PFSK-1 (cell line): ENCODE data around the gene NDOR1.

ENCODE experiments used
- FOXP2 ChIP-seq: optimal IDR thresholded peaks from 2 replicates; pipeline ENCODE3; 2011; ENCODE audit warnings: borderline replicate concordance, control low read depth, inconsistent platforms; ENCODE audit not compliant: insufficient read depth; ENCODE audit errors: extremely low read length, extremely low read depth
- POLR2AphosphoS5 ChIP-seq: IDR thresholded peaks from 2 replicates; pipeline ENCODE4 v1.6.1; 2012; ENCODE audit warnings: low read depth, mild to moderate bottlenecking, control low read depth, low read length, moderate library complexity
- SIN3A ChIP-seq: IDR thresholded peaks from 2 replicates; pipeline ENCODE4 v1.6.1; 2012; ENCODE audit warnings: mild to moderate bottlenecking, low read length, moderate library complexity, borderline replicate concordance; ENCODE audit not compliant: insufficient read depth
- TAF1 ChIP-seq: IDR thresholded peaks from 2 replicates; pipeline ENCODE4 v1.6.1; 2012; ENCODE audit warnings: low read length, control low read depth, borderline replicate concordance; ENCODE audit not compliant: insufficient read depth
- TF ChIP-seq, protein P1 (sequence below), 2 experiments: IDR thresholded peaks; 2 replicates each; pipeline versions ENCODE4 v1.6.1 to v1.8.0; 2011 to 2012; ENCODE audit warnings: low read depth in 2 of 2, low read length in 2 of 2, control low read depth in 1 of 2, inconsistent platforms in 1 of 2, mild to moderate bottlenecking in 1 of 2, moderate library complexity in 1 of 2; ENCODE audit not compliant: insufficient read depth in 1 of 2

Gene NDOR1

DNA sequence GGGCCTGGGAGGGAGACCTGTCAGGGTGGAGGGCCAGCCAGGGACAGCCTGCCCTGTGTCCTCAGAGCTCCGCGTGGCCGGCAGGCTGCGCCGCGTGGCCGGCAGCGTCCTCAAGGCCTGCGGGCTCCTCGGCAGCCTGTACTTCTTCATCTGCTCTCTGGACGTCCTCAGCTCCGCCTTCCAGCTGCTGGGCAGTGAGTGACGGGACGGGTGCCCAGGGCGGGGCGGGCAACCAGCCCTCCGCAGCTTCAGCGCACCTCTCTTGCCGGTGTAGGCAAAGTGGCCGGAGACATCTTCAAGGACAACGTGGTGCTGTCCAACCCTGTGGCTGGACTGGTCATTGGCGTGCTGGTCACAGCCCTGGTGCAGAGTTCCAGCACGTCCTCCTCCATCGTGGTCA is 27.0 kb downstream of the NDOR1 start:
- TF ChIP-seq, protein P1, sequence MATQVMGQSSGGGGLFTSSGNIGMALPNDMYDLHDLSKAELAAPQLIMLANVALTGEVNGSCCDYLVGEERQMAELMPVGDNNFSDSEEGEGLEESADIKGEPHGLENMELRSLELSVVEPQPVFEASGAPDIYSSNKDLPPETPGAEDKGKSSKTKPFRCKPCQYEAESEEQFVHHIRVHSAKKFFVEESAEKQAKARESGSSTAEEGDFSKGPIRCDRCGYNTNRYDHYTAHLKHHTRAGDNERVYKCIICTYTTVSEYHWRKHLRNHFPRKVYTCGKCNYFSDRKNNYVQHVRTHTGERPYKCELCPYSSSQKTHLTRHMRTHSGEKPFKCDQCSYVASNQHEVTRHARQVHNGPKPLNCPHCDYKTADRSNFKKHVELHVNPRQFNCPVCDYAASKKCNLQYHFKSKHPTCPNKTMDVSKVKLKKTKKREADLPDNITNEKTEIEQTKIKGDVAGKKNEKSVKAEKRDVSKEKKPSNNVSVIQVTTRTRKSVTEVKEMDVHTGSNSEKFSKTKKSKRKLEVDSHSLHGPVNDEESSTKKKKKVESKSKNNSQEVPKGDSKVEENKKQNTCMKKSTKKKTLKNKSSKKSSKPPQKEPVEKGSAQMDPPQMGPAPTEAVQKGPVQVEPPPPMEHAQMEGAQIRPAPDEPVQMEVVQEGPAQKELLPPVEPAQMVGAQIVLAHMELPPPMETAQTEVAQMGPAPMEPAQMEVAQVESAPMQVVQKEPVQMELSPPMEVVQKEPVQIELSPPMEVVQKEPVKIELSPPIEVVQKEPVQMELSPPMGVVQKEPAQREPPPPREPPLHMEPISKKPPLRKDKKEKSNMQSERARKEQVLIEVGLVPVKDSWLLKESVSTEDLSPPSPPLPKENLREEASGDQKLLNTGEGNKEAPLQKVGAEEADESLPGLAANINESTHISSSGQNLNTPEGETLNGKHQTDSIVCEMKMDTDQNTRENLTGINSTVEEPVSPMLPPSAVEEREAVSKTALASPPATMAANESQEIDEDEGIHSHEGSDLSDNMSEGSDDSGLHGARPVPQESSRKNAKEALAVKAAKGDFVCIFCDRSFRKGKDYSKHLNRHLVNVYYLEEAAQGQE (IDR thresholded peaks at IDR 0.05; ENCODE audit: insufficient read depth in 1 of 2, low read depth in 2 of 2, low read length in 2 of 2): no peak
- TF ChIP-seq POLR2AphosphoS5 (no peak), FOXP2 (no peak), TAF1 (no peak), SIN3A (no peak)

DNA sequence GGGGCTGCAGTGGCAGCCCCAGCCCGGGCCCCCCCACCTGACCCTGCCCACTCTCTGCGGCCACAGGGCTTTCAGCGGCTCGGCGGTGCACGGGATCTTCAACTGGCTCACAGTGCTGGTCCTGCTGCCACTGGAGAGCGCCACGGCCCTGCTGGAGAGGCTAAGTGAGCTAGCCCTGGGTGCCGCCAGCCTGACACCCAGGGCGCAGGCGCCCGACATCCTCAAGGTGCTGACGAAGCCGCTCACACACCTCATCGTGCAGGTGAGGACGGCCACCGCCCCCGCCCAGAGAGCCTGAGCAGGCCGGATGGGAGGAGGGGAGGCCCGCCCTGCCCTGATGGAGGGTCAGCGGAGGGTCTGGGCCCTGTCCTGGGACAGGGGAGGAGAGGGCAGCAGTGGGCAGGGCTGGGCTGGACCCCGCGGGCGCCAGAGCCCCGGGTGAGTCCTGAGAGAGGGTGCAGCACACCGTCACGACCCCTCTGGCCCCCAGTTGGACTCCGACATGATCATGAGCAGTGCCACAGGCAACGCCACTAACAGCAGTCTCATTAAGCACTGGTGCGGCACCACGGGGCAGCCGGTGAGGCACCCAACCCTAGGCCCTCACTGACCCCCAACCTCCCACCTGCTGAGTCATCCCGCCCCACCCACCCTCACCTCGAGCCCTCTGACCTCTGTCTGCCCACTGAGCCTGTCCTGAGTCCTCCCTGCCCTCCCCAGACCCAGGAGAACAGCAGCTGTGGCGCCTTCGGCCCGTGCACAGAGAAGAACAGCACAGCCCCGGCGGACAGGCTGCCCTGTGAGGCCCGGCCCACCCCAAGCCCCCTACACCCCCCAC is 27.9 kb downstream of the NDOR1 start:
- TF ChIP-seq SIN3A: no peak
- TF ChIP-seq TAF1: no peak
- no peak for TF ChIP-seq POLR2AphosphoS5
- no peak for TF ChIP-seq FOXP2
- TF ChIP-seq, protein P1 (IDR thresholded peaks at IDR 0.05; ENCODE audit: insufficient read depth in 1 of 2, low read depth in 2 of 2, low read length in 2 of 2): no peak

DNA sequence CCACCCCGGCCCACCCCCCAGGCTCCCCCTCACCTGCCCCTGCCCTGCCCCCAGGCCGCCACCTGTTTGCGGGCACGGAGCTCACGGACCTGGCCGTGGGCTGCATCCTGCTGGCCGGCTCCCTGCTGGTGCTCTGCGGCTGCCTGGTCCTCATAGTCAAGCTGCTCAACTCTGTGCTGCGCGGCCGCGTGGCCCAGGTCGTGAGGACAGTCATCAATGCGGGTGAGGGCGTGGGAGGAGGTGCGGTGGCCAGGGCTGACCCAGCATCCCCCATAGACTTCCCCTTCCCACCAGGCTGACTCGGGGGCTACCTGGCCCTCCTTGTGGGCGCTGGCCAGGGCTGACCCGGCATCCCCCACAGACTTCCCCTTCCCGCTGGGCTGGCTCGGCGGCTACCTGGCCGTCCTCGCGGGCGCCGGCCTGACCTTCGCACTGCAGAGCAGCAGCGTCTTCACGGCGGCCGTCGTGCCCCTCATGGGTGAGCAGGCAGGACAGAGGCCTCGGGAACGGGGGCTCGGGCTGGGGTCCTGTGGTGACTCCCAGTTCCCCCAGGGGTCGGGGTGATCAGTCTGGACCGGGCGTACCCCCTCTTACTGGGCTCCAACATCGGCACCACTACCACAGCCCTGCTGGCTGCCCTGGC is 28.7 kb downstream of the NDOR1 start:
- TF ChIP-seq POLR2AphosphoS5 (no peak), TAF1 (no peak), FOXP2 (no peak), SIN3A (no peak)
- TF ChIP-seq, protein P1 (IDR thresholded peaks at IDR 0.05; ENCODE audit: insufficient read depth in 1 of 2, low read depth in 2 of 2, low read length in 2 of 2): no peak

DNA sequence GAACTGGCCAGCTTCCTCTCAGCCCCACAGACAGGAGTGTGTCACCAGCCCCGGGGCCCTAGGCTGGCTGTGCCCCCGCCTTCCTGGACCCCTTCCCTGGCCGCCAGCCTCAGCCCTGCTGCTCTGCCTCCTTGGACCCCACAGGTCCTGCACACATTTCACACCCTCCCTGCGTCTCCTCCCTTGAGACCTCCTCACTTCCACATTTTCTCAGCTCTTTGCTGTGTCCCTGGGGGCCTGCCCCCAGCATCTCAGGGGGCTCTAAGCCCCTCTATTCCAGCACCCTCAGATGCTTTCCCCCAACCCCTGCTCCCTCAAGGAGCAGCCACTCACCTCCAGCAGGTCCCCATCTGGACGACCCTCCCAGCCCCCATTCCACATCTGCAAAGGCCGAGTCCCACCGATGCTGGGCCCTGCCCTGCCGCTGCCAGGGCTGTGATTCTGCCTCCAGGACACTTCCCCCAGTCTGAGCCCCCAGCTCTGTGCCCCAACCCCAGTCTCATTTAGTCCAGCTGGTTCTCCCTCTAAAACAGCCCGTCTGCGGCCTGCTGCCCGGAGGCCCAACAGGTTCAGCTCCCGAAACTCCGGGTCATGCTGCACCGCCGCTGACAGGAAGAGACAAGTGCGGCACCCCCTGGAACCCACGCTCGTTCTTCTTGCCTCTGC is 29.4 kb downstream of the NDOR1 start:
- no peak for TF ChIP-seq SIN3A
- no peak for TF ChIP-seq POLR2AphosphoS5
- TF ChIP-seq FOXP2: no peak
- no peak for TF ChIP-seq TAF1
- TF ChIP-seq, protein P1 (IDR thresholded peaks at IDR 0.05; ENCODE audit: insufficient read depth in 1 of 2, low read depth in 2 of 2, low read length in 2 of 2): no peak
